Amygdala (tissue), 56 donors: ENCODE results near the gene RAD21L1.

Experiments used
- DNase-seq, 56 donors: peaks; one replicate each; lab custom pipeline; 2025; lab: John Stamatoyannopoulos, UW

RAD21L1 gene

GRCh38 chr20:1291191-1291741, 65.4 kb downstream of the RAD21L1 start:
- peak in 10 of 56 donors; percentile 28 to 74 (median 37) for DNase-seq

- DNase-seq: no peak
Measured at GRCh38 chr20:1292620-1293019, 66.8 kb downstream of the RAD21L1 start.

DNA sequence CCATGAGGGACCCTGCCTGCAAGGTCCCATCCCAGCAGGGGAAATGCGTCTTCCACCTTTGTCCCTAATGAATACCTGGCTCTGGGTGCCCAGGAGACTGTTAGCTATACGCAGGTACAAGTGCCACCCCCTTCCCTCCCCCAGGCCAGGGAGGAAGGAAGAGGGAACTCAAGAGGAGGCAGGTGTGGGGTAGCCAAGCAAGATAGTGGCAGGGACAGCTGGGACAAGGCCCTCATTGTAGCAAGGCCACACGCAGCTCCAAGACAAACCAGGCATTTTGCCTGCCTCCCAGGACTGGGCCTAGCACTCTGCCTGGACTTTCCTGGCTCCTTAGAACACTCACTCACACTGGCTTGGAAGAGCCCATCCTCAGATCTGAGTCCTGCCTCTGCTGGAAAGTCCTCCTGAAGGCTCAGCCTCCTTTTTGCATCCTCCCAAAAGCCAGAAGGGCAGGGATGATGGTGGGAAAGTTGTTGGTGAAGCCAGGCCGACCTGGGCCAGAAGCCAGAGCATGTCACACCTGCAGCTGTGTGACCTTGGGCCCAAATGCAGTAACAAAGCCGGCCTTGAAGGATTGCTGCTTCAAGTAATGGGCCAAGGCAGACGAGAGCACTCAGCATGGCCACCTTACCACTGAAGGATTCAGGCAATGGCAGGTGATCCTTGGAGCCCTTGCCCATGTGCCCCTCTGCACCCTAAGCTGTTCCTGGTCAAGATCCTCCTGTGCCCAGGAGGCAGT, 68.0 kb downstream of the RAD21L1 start:
- no peak for DNase-seq

GRCh38 chr20:1294497-1294896, 68.7 kb downstream of the RAD21L1 start:
- DNase-seq: no peak

DNA sequence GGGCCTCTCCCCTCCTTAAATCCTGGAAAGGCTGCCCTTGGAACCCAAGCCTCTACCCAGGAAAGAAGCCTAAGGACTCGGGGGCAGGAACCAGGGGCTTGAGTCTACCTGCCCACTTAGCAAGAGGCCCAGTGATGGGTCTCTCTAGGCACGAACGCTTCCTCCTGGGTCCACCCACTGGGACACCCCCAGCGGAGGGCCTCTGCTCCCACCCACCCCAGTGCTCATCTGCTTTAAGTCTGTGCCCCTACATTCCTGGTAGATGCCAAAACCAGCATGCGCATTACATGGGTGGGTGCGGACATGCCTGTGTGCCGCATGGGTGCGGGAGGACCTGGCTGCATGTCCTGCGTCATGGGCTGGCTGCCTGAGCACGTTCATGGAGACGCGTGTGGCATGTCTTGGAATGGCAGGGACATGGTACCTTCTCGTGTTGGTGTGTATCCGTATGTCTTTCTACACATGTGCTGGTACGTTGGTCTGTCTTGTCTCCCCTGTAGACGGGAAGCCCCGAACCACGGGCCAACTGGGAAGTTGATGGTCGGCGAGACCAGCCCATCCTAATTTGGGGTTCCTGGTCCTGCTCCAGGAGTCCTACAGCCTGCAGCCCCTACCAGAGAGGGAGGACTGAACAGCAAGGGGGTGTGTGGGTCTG, 69.6 kb downstream of the RAD21L1 start:
- no peak for DNase-seq

- DNase-seq: no peak
Measured at GRCh38 chr20:1296117-1296610, 70.3 kb downstream of the RAD21L1 start.

DNA sequence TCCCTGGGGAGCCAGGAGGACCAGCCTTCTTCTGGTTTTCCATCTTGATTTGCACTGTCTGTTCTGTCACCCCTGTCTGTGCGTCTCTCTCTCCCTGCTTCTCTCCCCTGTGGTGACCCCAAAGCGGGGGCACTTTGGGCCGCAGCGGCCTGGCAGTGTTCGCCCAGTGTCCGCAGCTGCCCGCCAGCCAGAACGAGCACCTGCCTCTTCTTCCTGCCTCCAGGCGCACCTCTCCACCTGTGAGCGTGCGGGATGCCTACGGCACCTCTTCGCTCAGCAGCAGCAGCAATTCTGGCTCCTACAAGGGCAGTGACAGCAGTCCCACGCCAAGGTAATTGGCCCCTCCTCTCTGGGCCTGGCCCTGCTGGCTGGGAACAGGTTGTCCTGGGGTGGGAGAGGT, 71.1 kb downstream of the RAD21L1 start:
- no peak for DNase-seq

GRCh38 chr20:1297486-1297885, 71.6 kb downstream of the RAD21L1 start:
- no peak for DNase-seq

DNA sequence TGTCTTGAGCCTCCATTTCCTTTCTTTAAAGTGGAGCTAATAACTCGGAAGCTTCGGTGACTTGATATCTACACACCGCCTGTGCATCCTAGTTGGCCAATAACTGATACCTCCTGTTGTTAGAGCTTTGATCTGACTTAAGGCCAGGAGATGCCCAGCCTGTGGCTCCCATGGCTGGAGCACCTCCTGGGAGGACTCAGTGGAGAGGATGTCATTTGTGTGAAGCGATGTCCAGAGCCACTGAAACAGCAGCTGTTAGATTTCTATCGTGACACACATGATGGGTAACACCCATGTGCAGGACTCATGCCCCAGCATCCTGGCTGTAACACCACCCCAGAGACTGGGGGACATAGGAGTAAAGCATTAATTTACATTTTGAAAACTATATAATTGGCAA, 72.3 kb downstream of the RAD21L1 start:
- no peak for DNase-seq

GRCh38 chr20:1298888-1299511, 73.2 kb downstream of the RAD21L1 start:
- peak in 1 of 56 donors; percentile 32 for DNase-seq

- no peak for DNase-seq
Measured at GRCh38 chr20:1299522-1299921, 73.7 kb downstream of the RAD21L1 start.

GRCh38 chr20:1300083-1300840, 74.4 kb downstream of the RAD21L1 start:
- no peak for DNase-seq

- DNase-seq: no peak
Measured at GRCh38 chr20:1301031-1301529, 75.2 kb downstream of the RAD21L1 start.

DNA sequence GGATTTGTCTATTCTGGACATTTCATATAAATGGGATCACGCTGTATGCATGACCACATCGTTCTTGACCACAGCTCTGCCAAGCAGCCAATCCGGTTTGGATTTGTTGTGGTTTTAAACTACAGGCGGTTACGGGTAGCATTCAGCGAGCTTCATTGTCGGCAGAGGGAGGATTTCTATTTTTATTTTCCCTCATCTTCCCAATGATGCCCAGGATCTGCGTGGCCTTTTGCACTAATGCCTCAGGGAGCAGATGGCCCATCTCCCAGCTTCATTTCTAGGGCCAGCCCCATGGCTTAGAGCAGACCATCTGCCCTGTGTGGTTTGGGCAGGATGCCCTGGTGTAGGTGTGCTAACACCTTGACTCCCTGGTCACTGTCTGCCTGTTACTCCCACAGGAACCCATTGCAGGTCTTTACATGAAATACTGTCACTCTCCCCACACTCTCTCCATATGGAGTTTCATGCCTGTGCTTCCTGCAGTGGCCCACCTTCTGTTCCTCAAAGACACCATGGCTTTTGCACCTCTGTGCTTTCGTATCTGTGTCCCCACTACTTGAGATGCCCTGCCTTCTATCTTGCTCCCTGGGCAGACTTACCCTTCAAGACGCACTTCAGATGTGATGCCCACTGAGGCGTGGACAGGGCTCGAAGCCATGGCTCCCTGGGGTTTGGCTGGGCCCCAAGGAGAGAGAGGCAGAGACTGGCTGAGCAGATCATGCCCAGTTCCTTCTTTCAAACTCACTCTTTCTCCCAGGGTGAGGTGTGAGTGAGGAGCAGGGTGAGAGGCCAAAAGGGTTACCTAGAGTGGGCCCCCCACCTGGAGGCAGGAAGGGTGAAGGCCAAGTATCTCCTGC, 77.1 kb downstream of the RAD21L1 start:
- peak in 2 of 56 donors; percentile 14 to 32 for DNase-seq

DNA sequence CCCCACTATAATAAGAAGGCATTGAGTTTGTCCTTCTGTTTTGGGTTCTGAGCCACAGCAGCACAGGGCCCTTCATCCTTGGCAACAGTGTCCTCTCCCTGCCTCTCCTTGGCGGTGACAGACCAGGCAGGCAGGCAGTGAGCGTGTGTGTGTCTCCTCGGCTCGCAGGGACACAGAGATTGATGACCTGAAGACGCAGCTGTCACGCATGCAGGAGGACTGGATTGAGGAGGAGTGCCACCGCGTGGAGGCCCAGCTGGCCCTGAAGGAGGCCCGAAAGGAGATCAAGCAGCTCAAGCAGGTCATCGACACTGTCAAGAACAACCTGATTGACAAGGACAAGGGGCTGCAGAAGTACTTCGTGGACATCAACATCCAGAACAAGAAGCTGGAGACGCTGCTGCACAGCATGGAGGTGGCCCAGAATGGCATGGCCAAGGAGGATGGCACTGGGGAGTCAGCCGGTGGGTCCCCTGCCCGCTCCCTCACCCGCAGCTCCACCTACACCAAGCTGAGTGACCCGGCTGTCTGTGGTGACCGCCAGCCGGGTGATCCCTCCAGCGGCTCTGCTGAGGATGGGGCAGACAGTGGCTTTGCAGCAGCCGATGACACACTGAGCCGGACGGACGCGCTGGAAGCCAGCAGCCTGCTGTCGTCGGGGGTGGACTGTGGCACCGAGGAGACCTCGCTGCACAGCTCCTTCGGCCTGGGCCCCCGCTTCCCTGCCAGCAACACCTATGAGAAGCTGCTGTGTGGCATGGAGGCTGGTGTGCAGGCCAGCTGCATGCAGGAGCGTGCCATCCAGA, 79.1 kb downstream of the RAD21L1 start:
- DNase-seq: no peak
